Keratinocyte (primary cell): ENCODE data around the gene TPK1.

Experiments used
- CTCF ChIP-seq, 3 experiments: IDR thresholded peaks in 1 of 3; conservative IDR thresholded peaks in 1 of 3; optimal IDR thresholded peaks in 1 of 3; 2 replicates in 2 of 3; 3 replicates in 1 of 3; pipeline versions ENCODE3 to v1.5.1; 2011; ENCODE audit warnings: low read length in 3 of 3, mild to moderate bottlenecking in 3 of 3, moderate library complexity in 2 of 3, control low read depth in 1 of 3, inconsistent platforms in 1 of 3; ENCODE audit not compliant: insufficient read depth in 2 of 3; ENCODE audit errors: extremely low read depth in 1 of 3
- EZH2 ChIP-seq: IDR thresholded peaks from one replicate; pipeline ENCODE4 v1.6.1; 2012; ENCODE audit warnings: inconsistent platforms, mild to moderate bottlenecking, low read length, moderate library complexity

DNA sequence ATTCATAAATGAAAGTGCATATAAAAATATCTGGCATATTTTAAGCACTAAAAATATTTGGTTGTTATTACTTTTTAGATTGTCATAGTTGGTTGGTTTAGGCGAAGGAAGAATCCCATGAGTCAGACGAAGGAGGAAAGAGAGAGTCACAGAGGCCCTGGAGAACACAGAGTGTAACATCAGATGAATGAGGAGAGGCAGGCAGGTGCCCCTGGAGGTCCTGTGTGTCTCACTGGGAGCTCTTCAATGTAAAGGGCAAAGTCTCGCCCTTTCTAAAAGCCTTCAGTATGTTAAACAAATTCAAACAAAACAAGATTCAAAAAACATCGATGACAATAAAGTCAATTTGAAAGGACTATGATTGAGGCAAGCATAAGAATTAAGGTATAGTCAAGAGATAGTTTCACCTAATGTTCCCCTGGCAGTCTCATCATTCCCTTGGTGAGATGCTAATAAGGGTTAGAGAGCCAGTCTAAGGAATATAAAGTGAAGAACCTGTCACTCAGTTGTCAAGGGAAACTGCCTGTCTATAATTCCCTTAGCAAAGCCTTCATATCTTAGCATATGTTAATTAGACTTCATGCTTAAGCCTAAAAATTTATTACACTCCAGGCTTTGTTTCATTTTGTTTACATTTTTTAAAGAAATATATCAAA lies 194.3 kb downstream of the TPK1 start:
- TF ChIP-seq CTCF (optimal IDR thresholded peaks at IDR 0.05 in 1 of 3, IDR thresholded peaks at IDR 0.05 in 1 of 3, conservative IDR thresholded peaks at IDR 0.05 in 1 of 3; ENCODE audit: extremely low read depth in 1 of 3, insufficient read depth in 2 of 3, low read length in 3 of 3) (no peak), EZH2 (no peak)
